H54 (cell line): ENCODE measurements around the gene GNG7.
"Not testable (repeated sequence)": the region's sequence is repeated elsewhere in the genome, so short reads cannot be mapped to it uniquely, and the experiment has no call there.

ENCODE experiments used
- DNase-seq: peaks from one replicate; pipeline ENCODE4 v3.0.0; 2011; ENCODE audit warnings: low spot score, mixed read lengths; ENCODE audit not compliant: insufficient read length
- FAIRE-seq: peaks from 3 replicates; lab custom pipeline; 2011; peaks lifted over from hg19 to GRCh38; lab: Jason Lieb, UNC
- POLR2A ChIP-seq: IDR thresholded peaks from 2 replicates; pipeline ENCODE4 v1.6.1; 2011; ENCODE audit warnings: low read depth, mild to moderate bottlenecking, low read length

The GNG7 gene

DNA sequence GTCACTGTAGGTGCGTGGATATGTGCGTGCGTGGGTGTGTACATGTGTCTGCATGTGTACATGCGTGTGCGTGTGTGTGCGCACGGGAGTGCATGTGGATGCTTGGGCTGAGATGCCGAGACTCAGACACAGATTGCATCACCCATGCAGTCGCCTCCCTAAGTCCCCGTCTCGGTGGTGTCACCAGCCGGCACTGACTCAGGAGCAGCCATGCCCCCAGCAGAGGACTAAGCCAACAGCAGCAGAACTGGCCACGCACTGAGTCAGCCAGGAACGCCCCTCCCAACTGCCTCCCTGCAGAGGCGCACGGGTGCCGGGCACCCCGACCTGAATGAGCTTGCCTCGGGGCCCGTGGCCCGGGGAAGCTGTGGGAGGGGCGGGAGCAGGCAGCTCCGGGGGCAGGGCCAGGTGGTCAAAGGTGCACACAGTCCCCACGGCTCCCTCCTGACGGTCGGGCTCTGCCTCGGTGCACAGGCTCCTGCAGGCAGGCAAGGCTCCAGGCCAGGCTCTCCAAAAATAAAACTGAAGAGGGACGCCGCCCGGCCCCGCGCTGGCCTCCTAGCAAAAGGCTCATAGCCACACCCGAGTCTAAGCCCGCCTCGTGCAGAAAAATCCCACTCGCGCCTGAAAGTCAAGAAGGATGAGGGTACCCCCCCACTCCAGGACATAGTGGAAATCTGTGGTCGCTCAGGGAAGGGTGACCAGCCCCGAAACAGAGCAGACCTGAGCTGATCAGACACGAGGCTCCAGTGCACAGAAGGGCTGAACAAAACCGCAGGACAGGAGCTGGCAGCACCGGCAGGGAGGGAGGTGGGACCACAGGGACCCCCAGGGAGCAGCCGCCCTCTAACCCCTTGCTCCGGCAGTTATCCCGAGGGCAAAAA is 177.4 kb downstream of the GNG7 start:
- no peak for FAIRE-seq
- DNase-seq: peak; percentile 99
- peak; percentile 60 for TF ChIP-seq POLR2A

DNA sequence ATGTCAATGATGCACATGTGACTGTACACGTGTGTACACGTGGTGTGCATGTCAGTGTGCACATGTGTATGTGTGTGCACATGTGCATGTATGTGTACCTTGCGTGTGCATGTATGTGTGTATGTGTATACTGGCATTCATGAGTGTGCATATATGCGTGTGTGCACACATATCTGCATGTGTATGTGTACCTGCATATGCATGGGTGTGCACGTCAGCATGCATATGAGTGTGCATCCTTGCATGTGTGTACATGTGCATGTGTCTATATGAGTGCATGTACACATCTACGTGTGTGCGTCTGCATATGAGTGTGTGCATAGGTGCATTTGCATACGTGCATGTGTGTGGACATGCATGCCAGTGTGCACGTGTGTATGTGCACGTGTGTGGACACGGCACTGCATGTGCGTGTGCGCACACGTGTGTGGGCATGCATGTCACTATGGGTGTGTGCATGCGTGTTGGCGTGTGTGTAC is 178.1 kb downstream of the GNG7 start:
- DNase-seq (no peak), FAIRE-seq (no peak)
- TF ChIP-seq POLR2A: no peak; the same call in none of the 2 replicates

DNA sequence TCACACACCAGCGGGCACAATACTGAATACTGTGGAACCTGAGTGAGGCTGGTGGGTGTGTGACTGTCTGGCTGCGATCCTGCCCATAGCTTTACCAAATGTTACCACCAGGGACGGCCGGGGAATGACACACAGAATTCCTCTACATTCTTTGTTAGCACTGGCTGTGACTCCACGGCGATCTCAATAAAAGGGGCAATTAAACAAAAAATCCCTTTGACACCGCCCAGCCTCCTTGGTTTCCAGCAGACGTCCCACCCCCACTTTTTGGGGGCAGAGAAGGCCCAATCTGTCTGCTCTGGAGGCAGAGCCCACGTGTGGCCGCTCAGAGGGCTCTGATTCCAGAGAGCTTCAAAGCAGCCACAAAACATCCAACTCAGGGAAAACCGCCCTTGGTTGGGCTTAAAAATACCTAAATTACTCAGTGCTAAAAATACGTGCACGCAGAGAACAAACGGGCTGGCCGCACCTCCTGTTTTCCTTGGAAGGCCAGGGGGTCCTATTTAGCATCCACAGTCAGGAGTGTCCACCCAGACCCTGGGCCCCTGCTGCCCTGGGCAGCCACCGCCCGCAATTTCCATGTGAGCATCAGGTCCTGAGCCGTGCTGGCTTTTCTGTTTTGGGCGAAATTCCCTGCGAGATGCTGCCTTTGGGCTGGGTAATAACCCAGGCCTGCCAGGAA is 178.7 kb downstream of the GNG7 start:
- TF ChIP-seq POLR2A: no peak
- DNase-seq (peak; percentile 89), FAIRE-seq (no peak)

DNA sequence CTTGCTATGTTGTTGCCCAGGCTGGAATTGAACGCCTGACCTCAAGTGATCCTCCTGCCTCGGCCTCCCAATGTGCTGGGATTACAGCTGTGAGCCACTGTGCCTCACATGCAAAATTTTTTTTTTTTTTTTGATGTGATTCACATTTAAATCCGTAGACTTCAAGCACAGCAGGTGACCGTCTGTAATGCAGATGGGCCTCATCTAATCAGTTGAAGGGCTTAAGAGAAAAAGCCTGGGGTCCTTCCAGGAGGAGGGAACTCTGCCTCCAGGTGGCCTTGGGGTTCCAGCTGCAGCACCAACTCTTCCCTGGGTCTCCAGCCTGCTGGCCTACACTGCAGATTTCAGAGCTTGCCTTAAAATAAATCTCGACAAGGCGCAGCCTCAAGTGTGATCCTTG is 183.0 kb downstream of the GNG7 start:
- TF ChIP-seq POLR2A: no peak

DNA sequence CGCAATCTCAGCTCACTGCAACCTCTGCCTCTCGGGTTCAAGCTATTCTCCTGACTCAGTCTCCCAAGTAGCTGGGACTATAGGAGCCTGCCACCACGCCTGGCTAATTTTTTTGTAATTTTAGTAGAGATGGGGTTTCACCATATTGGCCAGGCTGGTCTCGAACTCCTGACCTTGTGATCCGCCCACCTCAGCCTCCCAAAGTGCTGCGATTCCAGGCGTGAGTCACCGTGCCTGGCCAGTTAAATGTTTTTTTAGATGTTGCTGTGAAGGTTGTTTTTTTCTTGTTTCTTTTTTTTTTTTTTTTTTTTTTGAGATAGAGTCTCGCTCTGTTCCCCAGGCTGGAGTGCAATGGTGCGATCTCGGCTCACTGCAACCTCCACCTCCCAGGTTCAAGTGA is 183.6 kb downstream of the GNG7 start:
- DNase-seq, FAIRE-seq: not testable (repeated sequence)

More for the DNA sequence above, 183.0 kb downstream of the GNG7 start:
- DNase-seq (no peak), FAIRE-seq (no peak)

DNA sequence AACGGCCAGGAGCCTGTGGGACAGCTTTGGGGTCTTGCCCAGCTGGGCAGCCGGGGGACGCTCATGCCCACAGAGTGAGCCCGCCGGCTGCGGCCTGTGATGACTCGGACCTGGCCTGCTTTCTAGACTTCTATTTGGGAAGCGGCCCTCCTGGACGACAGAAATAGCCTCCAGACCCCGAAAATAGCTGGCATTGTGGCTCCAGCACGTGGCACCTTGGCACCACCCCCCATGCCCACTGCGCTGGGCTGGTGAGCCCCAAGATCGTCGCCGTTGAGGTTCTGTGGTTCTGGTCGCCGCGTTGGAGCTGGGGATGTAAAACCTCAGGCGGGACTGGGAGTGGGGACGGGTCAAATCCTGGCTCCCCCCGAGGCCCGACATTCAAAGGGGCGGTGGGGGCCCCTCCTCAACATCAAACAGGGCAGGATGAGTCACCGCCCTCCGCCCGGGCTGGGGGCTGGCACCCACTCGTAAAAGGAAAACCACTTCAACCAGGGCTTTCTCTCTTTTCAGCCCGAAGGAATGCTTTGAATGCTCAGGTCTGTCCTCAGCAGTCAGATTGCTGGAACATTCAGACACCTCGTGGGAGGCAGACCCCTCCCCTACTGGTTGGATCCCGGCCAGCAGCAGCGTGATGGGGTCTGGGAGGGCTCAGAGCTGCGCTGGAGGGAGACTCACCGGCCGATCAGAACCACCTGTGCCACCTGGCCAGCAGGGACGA is 184.5 kb downstream of the GNG7 start:
- DNase-seq (no peak), FAIRE-seq (no peak)
- no peak for TF ChIP-seq POLR2A

DNA sequence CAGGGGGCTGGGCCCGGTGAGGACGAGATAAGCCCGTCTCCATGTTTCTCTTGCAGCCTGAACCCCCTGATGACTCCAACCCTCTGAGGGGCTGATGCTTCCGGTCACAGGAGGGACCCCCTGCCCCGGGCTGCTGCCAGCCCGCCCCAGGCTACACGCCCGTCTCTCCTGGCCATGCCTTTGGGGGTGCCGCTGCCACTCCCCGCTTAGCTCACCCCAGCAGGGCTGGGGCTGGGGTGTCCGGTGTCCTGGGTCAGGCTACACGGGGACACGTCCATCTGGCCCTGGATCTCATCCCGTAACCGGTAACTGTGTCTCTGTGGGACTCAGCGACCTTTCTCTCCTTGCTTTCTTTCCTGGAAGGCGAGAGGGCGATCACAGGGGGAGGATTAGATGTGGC is 185.8 kb downstream of the GNG7 start:
- FAIRE-seq (no peak), DNase-seq (no peak)

DNA sequence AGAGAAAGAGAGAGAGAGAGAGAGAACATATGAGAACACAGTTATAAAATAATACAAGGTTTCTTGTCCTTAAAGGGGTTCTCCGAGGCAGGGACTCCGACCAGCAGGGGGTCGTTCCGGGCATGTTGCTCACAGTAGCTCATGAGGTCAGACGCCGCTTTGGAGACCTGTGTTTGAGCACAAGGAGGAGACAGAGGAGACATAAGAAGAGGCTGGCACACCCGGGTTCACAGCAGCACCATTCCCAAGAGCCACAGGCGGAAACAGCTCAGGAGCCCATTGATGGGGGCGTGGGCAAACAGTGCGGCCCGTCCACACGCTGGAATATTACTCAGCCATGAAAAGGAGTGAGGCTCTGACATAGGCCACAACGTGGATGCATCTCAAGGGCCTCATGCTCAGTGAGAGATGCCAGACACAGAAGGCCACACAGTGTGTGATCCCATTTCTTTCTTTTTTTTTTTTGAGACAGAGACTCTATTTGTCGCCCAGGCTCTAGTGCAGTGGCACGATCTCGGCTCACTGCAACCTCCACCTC is 187.4 kb downstream of the GNG7 start:
- no peak for TF ChIP-seq POLR2A
- FAIRE-seq: no peak

More for the DNA sequence above, 185.8 kb downstream of the GNG7 start:
- TF ChIP-seq POLR2A: no peak

DNA sequence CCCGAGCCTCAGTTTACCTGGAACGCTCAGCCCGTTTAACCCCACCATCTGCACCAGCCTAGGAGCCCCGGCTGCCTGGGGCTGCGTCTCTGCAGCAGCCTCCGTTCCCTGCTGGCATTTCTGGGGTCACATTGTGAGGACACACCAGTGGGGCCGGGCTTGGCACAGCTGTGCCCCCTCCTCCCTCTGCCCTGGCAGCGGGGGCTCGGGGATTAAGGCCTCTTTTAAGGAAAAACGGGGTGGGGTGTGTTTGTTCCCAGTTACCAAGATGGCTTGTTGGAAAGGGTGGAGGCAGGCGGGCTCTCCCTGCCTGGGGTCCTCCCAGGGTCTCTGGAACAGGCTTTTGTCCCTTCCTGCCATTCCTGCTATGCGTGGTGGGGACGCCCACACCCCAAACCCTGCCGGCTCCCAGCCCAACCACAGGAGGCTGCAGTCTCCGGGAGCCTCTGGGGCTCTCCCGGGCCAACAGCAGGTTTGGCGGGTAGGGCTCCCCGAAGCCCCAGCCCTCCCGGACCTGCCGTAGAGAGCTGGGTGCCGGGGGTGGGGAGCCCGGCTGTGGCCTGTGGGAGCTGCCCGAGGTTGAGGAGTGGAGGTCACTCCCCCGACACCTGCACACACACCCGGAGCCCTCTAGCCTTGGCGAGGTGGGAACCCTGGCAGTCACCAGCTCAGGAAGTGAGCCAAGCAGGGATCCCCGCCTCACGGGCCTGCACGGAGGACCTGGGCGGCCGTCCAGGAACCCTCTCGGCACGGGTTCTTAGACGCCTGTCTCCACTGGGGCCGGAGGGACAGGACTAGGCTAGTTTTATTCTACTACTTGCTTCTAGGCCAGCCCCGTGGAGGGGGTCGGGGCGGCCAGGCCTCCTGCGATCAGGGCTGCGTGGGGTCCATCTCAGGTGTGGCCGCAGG is 189.7 kb downstream of the GNG7 start:
- DNase-seq (no peak), FAIRE-seq (no peak)
- TF ChIP-seq POLR2A: no peak

More for the DNA sequence above, 187.4 kb downstream of the GNG7 start:
- no peak for DNase-seq

DNA sequence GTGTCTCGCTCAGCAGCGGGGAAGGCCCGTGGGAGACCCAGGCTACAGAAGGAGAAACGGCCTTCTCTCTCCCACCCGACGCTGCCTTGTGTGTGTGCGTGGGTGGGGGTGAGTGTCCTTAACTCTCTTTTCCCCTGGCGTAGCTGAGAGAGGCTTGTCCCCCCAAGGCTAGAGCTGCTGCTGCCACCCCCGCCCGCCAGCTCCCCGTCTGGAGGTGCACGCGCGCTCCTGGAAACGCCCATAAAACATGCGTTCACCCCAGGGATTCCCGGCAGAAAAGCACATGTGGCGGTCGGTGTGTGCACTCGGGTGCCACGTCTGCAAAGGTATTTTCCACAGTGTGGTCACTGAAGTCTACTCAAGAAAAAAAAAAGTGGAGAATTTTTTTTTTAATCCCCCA is 190.5 kb downstream of the GNG7 start:
- DNase-seq (no peak), FAIRE-seq (no peak)
- TF ChIP-seq POLR2A: no peak

DNA sequence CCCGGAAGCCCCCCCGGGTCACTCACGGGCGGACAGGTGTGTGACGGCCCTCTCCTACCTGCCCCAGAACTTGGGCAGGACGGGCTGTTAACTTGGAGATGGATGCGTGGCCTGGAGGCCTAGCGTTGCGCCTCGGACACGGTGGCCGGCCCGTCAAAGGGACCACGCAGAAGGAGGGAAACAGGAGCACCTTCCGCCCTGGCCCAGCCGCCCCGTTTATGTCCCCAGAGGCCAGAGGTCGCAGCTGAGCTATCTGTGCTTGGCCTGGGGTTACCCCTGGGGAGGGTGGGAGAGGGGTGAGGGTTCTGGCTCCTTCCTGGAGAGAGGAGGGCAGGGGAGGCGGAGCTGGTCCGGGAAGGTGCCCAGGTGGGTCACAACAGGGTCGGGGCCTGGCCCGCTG is 190.9 kb downstream of the GNG7 start:
- DNase-seq (no peak), FAIRE-seq (no peak)
- no peak for TF ChIP-seq POLR2A

DNA sequence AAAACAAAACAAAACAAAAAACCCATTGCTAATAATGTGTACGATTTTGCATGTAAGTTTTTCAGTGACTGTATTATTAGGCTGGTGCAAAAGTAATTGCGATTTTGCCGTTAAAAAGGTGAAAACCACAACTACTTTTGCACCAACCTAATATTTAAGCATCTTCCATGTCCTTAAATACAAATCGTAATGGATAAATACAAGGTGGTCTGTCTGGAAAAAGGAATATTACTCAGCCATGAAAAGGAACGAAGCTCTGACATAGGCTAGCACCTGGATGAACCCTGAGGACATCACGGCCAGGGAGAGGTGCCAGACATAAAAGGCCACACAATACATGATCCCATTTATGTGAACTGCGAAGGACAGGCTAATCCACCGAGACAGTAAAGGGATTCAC is 193.4 kb downstream of the GNG7 start:
- no peak for TF ChIP-seq POLR2A
- no peak for FAIRE-seq
- no peak for DNase-seq

DNA sequence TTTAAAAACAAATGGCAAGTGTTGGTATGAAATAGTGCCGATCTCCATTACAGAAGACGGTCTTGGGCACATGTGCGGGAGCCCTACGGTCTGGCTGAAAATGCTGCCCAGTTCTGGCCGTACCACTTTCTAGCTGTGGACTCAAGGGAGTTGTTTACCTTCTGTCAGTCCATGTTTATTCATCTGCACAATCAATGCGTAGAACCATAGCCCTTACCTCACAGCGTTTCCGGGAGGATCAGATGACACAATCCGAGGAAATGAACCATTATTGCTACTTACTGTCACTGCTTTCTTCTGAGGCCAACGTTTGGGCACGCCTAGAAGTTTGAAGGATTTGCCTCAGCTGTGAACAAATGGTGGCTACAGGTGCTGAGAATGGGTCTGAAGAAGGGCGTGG is 195.4 kb downstream of the GNG7 start:
- FAIRE-seq (no peak), DNase-seq (no peak)
- no peak for TF ChIP-seq POLR2A

DNA sequence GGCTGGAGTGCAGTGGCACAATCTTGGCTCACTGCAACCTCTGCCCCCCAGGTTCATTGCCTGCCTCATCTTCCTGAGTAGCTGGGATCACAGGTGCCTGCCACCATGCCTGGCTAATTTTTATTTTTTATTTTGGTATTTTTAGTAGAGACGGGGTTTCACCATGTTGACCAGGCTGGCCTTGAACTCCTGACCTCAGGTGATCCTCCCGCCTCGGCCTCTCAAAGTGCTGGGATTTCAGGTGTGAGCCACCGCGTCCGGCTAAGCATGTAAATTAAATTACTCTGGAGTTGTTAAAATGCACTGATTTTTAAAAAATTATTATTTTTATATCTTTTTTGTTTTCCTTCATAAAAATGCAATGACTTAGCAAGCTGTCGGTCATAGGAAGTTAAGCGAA is 195.8 kb downstream of the GNG7 start:
- FAIRE-seq: not testable (repeated sequence)

More for the DNA sequence above, 195.8 kb downstream of the GNG7 start:
- not testable (repeated sequence) for DNase-seq
